Testis (tissue), 2 donors: ENCODE results near the gene KIF4B.

Experiments
- CTCF ChIP-seq, 3 experiments: fragments of 450-650 bp in 2 of 3; fragments of 200-600 bp in 1 of 3; sonication (generic) in 1 of 3; IDR thresholded peaks; one replicate each; pipeline ENCODE4 v1.5.1; 2016 to 2019; ENCODE audit warnings: antibody characterized with exemption in 3 of 3, mild to moderate bottlenecking in 2 of 3, moderate library complexity in 1 of 3
- POLR2A ChIP-seq: fragments of 450-650 bp; IDR thresholded peaks from one replicate; pipeline ENCODE4 v1.6.1; 2017; ENCODE audit warnings: antibody characterized with exemption, mild to moderate bottlenecking, moderate library complexity

- TF ChIP-seq CTCF (IDR thresholded peaks at IDR 0.05) (peak in 2 of 3 experiments; percentile 52 to 60), POLR2A (no peak)
Measured at GRCh38 chr5:154972476-154973080, 41.0 kb upstream of the KIF4B start.
